SH-SY5Y (cell line): ENCODE measurements around the gene NHLRC4.

Experiments
- GATA2 ChIP-seq: IDR thresholded peaks from 2 replicates; pipeline ENCODE4 v1.6.1; 2011; ENCODE audit warnings: mild to moderate bottlenecking, low read depth, low read length
- GATA3 ChIP-seq: IDR thresholded peaks from 2 replicates; pipeline ENCODE4 v1.6.1; 2011; ENCODE audit warnings: low read depth, mild to moderate bottlenecking, low read length, moderate library complexity

NHLRC4 gene

GRCh38 chr16:526181-527014 lies 40.4 kb upstream of the NHLRC4 start:
- TF ChIP-seq GATA3, result no peak
- TF ChIP-seq GATA2, result no peak

DNA sequence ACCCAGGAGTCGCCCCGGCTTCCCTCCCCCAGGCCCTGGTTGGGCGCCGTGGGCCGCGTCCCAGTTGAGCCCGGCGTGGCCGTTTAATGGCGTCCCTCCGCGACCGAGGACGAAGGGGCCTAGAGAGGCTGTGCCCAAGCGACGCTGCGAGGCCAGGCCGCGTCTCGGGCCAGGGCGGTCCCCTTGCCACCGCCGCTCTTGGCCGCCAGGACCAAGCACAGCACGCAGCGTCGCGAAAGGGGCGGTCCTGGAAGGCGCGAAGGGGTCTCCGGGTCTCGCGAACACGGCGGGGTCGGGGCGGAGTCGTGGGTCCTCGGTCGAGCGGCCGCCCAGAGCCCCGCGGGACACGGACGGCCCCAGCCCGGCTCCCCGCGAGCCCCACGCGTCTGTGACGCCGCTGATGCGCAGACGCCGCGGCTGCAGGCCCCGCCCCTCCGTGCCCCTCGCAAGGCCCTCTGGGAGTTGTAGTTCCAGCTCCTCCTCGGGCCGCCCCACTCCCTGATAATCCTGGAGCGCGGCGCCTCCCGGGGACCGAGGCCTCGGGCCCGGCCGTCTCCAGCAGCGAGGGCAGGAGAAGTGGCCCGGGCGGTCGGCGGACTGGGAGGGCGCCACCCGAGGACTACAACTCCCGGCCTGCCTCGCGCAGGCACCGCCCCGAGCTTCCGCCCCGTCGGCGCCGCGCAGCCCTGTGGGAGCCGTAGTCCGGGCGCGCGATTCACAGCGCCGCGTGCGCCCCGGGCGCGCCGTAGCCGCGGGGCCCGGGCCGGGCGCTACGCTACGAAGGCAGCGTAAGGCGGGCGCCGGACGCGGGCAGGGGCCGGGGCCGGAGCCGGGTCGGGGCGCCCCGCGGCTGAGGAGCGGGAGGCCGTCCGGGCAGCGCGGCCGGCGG lies 39.5 kb upstream of the NHLRC4 start, which contains the start of gene CAPN15:
Gene CAPN15, plus strand, starts transcription at position 698 of the 889 bp plus-strand sequence. CDS start 19,127 bp downstream, outside the sequence.
- TF ChIP-seq GATA3, result no peak
- TF ChIP-seq GATA2, result no peak

- no peak for TF ChIP-seq GATA3
- no peak for TF ChIP-seq GATA2
These were observed 38.4 kb upstream of the NHLRC4 start for GRCh38 chr16:528111-529011.

DNA sequence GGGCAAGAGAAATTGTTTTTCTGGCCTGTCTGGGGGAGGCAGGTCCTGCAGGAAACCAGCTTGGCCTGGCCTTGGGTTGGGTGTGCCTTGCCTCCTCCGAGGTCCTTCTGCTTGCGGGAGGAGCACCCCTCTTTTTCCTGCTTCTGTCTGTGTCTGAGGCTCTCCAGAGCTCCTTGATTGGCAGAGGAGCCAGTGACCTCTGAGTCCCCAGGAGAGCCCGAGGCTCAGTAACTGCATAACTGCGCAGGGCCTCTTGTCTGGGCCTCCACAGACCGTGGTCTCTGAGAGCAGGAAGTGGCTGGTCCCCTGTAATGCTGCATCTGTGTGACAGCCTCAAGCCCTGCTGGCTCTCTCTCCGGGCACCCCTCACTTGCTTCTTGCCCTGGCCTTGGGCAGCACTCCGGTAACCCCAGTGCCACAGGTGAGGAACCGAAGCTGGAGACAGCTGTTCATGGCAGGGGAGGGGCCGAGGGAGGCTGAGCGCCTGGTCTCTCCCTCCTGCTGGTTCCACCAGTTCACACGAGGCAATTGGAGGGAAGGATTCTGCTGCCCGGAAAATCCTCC lies 37.7 kb upstream of the NHLRC4 start:
- TF ChIP-seq GATA3, result no peak
- TF ChIP-seq GATA2, result no peak

GRCh38 chr16:530111-530817 lies 36.5 kb upstream of the NHLRC4 start:
- TF ChIP-seq GATA3 (no peak), GATA2 (no peak)

DNA sequence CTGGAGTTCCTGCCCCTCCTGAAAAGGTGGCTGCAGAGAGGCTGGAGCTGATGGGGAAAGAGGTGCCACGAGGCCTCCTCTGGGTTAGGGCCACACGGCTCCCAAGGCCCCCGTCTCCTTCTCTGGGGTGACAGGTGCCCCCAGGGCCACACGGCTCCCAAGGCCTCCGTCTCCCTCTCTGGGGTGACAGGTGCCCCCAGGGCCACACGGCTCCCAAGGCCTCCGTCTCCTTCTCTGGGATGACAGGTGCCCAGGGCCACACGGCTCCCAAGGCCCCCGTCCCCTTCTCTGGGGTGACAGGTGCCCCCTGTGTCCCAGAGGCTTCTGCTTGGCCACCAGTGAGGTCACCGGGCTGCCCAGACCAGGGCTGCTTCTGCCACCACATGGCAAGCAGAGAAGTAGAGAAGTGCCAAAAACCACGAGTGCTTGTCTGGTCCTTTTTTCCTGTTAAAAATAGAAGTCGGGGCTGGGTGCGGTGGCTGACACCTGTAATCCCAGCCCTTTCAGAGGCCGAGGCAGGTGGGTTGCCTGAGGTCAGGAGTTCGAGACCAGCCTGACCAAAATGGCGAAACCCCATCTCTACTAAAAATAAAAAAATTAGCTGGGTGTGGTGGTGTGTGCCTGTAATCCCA lies 35.2 kb upstream of the NHLRC4 start:
- TF ChIP-seq GATA2, result no peak

DNA sequence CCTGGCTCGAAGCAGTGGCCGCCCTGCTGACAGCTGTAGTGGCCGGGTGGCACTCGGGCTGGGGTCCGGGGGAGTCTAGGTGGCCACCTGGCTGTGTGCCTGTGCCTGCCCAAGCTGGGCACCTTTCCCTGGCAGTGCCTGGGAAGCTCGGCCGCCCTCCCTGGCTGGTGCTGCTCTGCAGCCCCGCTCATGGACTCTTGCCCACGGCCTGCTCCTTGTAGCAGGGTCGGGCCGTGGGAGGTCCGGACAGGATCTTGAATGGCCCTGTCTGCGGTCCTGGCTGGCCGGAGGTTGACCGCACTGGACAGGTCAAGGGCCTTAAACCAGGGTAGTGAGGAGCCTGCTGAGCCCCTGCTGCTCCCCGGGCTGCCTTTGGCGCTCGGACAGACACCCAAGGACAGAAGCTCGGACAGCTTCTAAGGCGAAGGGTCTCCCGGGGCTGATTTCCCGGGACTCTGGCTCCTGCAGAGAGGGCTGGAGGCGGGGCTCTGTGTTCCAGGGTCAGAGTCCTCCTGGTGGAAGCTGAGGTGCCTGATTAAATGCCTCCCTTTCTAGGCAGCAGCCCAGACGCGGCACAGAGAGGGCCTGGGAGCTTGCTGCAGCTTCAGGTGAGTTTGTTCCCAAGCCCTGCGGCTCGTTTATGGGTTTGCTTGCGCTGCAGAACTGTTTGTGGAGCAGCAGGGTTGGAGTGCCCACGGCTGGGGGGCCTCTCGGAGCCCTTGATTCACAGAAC lies 33.2 kb upstream of the NHLRC4 start:
- TF ChIP-seq GATA2 (no peak), GATA3 (no peak)

GRCh38 chr16:534135-534534 lies 32.7 kb upstream of the NHLRC4 start:
- TF ChIP-seq GATA3, result no peak
- no peak for TF ChIP-seq GATA2

DNA sequence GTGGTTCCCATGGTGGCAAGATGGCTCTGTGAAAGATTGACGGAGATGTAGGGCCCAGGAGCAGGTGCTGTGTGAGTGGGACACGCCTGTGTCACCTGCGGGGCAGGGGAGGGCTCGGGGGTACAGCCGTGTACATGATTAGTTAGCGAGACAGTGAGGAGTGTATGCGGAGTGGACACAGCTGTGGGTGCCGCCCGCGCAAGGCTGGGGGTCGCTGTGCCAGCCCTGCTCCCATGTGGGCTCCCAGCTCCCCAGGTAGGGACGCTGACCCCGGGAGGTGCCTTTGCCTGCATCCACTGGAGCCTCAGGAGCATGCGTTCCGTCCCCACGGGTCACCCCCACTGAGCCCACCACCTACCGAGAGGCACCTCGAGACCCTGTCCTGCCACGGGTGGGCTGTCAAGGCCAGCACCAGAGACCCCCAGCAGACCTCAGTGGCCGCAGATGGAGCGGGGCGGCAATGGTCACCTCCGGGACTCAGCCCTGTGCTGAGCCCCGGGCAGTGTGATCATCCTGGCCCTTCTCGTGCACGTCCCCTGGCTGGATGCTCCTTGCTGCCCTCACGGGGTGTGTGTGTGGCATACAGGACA lies 31.9 kb upstream of the NHLRC4 start:
- TF ChIP-seq GATA3 (no peak), GATA2 (no peak)

- TF ChIP-seq GATA3 (no peak), GATA2 (no peak)
These were observed 31.1 kb upstream of the NHLRC4 start for GRCh38 chr16:535446-536405.
